GM21390 (cell line): ENCODE results near the gene ACTN1.
A peak's percentile ranks its signal among the peaks of the same experiment; 100 is the strongest.

Experiments
- ATAC-seq: cut with Tn5 transposase; IDR thresholded peaks from one replicate; pipeline ENCODE4 v1.9.1; 2021; ENCODE audit not compliant: unreplicated experiment

Gene ACTN1

GRCh38 chr14:68921049-68921448, 58.1 kb downstream of the ACTN1 start:
- no peak for ATAC-seq

GRCh38 chr14:68919129-68919927, 59.8 kb downstream of the ACTN1 start:
- no peak for ATAC-seq

- no peak for ATAC-seq
These were observed 60.5 kb downstream of the ACTN1 start for GRCh38 chr14:68918612-68919011.

- ATAC-seq = no peak
These were observed 62.7 kb downstream of the ACTN1 start for GRCh38 chr14:68916358-68916941.

- ATAC-seq = no peak
These were observed 65.6 kb downstream of the ACTN1 start for GRCh38 chr14:68913516-68913915.

- peak; percentile 64 for ATAC-seq
These were observed 67.4 kb downstream of the ACTN1 start for GRCh38 chr14:68911594-68912227.

GRCh38 chr14:68910540-68910939, 68.6 kb downstream of the ACTN1 start:
- no peak for ATAC-seq

- ATAC-seq = no peak
These were observed 70.3 kb downstream of the ACTN1 start for GRCh38 chr14:68908803-68909202.

- ATAC-seq = no peak
These were observed 70.9 kb downstream of the ACTN1 start for GRCh38 chr14:68908201-68908600.

GRCh38 chr14:68906439-68906838, 72.7 kb downstream of the ACTN1 start:
- ATAC-seq = no peak

GRCh38 chr14:68905107-68905895, 73.8 kb downstream of the ACTN1 start:
- no peak for ATAC-seq

- no peak for ATAC-seq
These were observed 76.7 kb downstream of the ACTN1 start for GRCh38 chr14:68902357-68902756.

GRCh38 chr14:68899033-68899603, 80.0 kb downstream of the ACTN1 start:
- no peak for ATAC-seq

- no peak for ATAC-seq
These were observed 80.7 kb downstream of the ACTN1 start for GRCh38 chr14:68898248-68899032.

- no peak for ATAC-seq
These were observed 81.4 kb downstream of the ACTN1 start for GRCh38 chr14:68897559-68898155.

- ATAC-seq = no peak
These were observed 83.0 kb downstream of the ACTN1 start for GRCh38 chr14:68896132-68896531.

- ATAC-seq = no peak
These were observed 84.0 kb downstream of the ACTN1 start for GRCh38 chr14:68894802-68895703.

GRCh38 chr14:68894123-68894522, 85.0 kb downstream of the ACTN1 start:
- ATAC-seq = no peak

- ATAC-seq = no peak
These were observed 85.5 kb downstream of the ACTN1 start for GRCh38 chr14:68893566-68893965.
